ENCODE data around the gene PAN3. TPM values are rescaled to one million over a fixed set of nuclear protein-coding genes. Genes with fewer than 3 reads are reported as not detected.

Gene PAN3
- total RNA-seq, 2 donors from 2014 or later = 19.4 to 35.4 TPM

GRCh38 chr13:28329395-28330158, 191.2 kb downstream of the PAN3 start:
- H3K27ac Mint-ChIP-seq = no peak overlapping the region
- H3K9me3 Mint-ChIP-seq = no peaks in the 10 kb centered on the region
- ATAC-seq (no peak), DNase-seq (ENCODE audit: low spot score in 2 of 2) (no peak)
- no peaks in the 10 kb centered on the region for H3K36me3 Mint-ChIP-seq

- no peaks in the 10 kb centered on the region for H3K9me3 Mint-ChIP-seq
- ATAC-seq (peak in 1 of 2 donors; percentile 40), DNase-seq (ENCODE audit: low spot score in 2 of 2) (no peak)
- H3K36me3 Mint-ChIP-seq = no peaks in the 10 kb centered on the region
- H3K27ac Mint-ChIP-seq = no peak overlapping the region
Observed at GRCh38 chr13:28333204-28333881, 195.0 kb downstream of the PAN3 start.

DNA sequence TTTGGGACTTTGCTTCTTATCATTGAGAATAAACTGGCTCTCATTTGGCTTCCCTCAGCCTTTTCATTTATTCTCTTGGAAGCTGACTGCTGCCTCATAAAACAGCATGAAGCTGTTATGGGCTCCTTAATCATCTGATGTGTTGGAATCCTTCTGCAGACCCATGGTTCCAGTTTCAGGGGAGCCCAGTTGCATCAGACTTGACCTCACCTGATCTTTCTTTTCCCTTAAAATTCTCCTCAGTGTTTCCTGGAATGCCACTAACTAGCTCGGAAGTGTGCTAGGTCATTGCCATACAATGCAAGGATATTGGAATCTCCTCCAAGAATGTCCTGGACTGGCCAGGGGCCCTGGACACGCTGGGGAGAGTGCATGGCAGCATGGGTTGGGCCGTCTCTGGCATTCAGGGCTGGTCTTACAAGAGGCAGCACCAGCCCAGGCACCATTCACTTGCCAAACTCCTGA, 197.9 kb downstream of the PAN3 start:
- H3K36me3 Mint-ChIP-seq = no peaks in the 10 kb centered on the region
- ATAC-seq (no peak), DNase-seq (ENCODE audit: low spot score in 2 of 2) (no peak)
- H3K27ac Mint-ChIP-seq = no peak overlapping the region
- H3K9me3 Mint-ChIP-seq = no peaks in the 10 kb centered on the region

DNA sequence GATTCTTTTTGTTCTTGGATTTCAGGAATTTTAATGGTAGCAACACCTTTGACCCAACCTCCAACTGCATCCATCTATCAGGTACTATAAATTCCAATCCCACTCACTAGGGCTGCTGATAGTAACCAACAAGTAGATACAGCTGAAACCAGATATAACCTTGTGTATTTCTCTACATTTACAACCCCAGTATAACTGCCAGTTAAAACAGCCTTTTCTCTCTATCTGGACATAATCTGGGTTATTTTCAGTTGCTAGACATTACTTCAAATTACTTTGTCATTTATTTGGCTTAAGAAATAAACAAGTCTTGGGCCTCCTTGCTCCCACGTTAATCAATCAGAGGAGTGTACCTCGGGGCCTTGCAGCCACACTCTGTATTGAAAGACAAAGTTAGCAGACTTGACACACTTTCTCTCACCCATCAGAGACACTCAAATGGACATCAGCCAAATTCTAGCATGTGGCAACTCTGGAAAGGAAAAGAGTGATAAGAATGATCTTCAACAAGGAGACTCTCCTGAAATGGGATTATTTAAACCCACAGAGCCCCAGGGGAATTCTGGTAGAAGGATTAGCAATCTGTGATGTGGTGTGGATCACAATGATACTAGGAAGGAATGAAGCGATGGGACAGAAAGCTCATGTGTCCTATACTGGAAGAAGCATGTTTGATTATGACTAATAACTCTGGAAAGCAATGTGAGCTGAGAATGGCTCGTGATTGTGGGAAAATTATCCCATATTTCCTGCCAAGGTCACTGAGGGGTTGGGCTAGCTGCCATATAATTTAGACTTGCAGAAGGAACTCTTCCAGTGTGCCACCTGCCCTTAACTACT, 199.0 kb downstream of the PAN3 start:
- no peak for ATAC-seq
- DNase-seq (ENCODE audit: low spot score in 2 of 2) = no peak
- H3K36me3 Mint-ChIP-seq = no peaks in the 10 kb centered on the region
- no peak overlapping the region for H3K27ac Mint-ChIP-seq
- no peaks in the 10 kb centered on the region for H3K9me3 Mint-ChIP-seq

- Mint-ChIP-seq H3K27ac (no peak overlapping the region), H3K36me3 (no peaks in the 10 kb centered on the region), H3K9me3 (no peaks in the 10 kb centered on the region)
- ATAC-seq = no peak
- no peak for DNase-seq (ENCODE audit: low spot score in 2 of 2)
Observed at GRCh38 chr13:28338006-28338574, 199.7 kb downstream of the PAN3 start.

- H3K36me3 Mint-ChIP-seq = no peaks in the 10 kb centered on the region
- ATAC-seq = no peak
- no peak for DNase-seq (ENCODE audit: low spot score in 2 of 2)
- H3K27ac Mint-ChIP-seq = no peak overlapping the region
- no peaks in the 10 kb centered on the region for H3K9me3 Mint-ChIP-seq
Observed at GRCh38 chr13:28338742-28339141, 200.4 kb downstream of the PAN3 start.

DNA sequence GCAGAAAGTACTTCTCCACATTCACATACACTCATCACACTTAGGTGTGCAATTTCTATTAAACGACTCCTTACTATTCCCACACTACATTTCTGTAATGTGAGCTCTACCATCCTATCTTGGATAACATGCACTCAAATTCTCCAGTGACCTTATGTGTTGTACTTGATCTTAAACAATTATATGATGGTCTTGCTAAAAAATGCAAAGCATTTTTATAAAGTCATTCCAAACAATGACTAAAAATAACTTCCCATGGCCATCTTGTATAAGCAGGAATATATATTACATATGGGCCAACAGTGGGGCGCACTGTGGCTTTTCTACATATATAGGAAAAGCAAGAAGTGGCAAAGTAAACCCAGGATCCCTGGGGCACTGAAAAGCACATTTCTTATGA, 201.1 kb downstream of the PAN3 start:
- H3K36me3 Mint-ChIP-seq = no peaks in the 10 kb centered on the region
- DNase-seq (ENCODE audit: low spot score in 2 of 2) (no peak), ATAC-seq (no peak)
- no peaks in the 10 kb centered on the region for H3K9me3 Mint-ChIP-seq
- no peak overlapping the region for H3K27ac Mint-ChIP-seq

DNA sequence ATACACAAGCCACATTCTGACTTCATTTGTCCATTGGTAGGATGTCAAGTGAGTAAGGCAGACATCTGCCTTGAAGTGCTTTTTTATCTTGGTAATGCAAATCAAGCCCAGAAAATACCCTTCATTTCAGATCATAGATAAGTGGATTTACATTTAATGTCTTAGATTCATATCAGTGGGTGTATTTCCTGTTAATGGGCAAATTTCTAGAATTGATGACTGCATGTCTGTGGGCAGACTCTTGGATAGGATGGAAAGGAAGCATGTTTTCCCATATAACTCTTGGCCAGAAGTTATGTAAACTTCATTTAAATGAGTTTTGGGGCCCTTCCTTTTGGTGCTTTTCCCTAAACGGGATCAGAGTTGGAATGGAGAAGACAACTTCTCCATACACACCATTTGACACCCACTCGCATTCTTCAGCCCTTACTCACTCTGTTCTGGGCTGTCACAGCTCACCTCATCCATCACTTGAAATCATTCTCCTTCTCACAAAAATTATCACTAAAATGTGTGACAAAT, 202.0 kb downstream of the PAN3 start:
- no peaks in the 10 kb centered on the region for H3K9me3 Mint-ChIP-seq
- no peak overlapping the region for H3K27ac Mint-ChIP-seq
- DNase-seq (ENCODE audit: low spot score in 2 of 2) (no peak), ATAC-seq (no peak)
- H3K36me3 Mint-ChIP-seq = no peaks in the 10 kb centered on the region

- H3K27ac Mint-ChIP-seq = no peak overlapping the region
- no peaks in the 10 kb centered on the region for H3K9me3 Mint-ChIP-seq
- DNase-seq (ENCODE audit: low spot score in 2 of 2) = no peak
- no peak for ATAC-seq
- no peaks in the 10 kb centered on the region for H3K36me3 Mint-ChIP-seq
Observed at GRCh38 chr13:28342251-28342650, 203.9 kb downstream of the PAN3 start.

- DNase-seq (ENCODE audit: low spot score in 2 of 2) (no peak), ATAC-seq (no peak)
- H3K9me3 Mint-ChIP-seq = no peaks in the 10 kb centered on the region
- H3K36me3 Mint-ChIP-seq = no peaks in the 10 kb centered on the region
- H3K27ac Mint-ChIP-seq = no peak overlapping the region
Observed at GRCh38 chr13:28344163-28344562, 205.8 kb downstream of the PAN3 start.

Other genes with a start within 250 kb of the PAN3 start
- gene PDX1, start 218.5 kb upstream of the PAN3 start, total RNA-seq = not detected
- not detected for gene CDX2, start 169.2 kb upstream of the PAN3 start, total RNA-seq
- gene URAD, start 149.9 kb upstream of the PAN3 start, total RNA-seq = not detected
- gene FLT3, start 38.0 kb upstream of the PAN3 start, total RNA-seq = not detected

Measured in activated naive CD4-positive, alpha-beta T cell treated with anti-CD3 and anti-CD28 coated beads, Interleukin-2, amount 50 U/mL, for 72 hours (primary cell).